ENCODE results near the gene INHBC.
"Not testable (repeated sequence)": the region's sequence is repeated elsewhere in the genome, so short reads cannot be mapped to it uniquely, and the experiment has no call there.

Gene INHBC

DNA sequence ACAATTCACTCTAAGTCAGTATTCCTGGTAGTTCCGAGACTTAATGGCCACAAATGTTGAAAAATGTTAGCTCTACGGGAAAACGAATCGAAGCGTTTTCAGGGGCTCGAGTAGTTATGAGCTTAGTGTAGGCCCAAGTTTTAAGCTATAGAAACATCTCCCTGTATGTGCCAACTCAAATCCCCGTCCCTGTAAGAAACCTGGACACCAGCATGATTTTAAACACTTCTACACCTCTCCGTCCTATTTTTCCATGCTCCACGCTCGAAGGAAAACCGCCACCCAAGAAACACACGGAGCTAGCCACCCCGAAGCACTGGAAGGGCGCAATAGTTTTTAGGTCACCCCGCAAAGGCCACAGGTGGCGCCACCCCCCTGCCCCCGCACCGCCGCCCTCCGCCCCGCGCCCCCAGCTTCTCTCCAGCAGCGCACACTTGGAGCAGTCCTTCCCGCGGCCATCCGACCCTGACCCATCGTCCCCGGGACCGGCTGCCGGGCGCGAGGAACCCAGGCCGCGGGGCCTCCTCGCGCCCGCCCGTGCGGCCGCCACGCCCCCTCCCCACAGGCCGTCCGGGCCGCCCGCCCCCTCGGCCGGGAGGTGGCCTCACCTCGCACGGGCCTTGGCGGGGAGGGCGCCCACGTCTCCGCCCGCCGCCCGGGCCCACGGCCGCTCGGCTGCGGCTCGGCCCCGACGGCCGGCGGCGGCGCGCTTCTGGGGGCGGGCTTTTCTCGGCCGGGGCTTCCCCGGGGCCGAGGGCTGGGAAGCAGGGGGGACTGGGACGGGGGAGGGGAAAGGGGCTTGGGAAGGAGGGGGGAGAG, 4.3 kb upstream of the INHBC start:
- no peak for DNase-seq

DNA sequence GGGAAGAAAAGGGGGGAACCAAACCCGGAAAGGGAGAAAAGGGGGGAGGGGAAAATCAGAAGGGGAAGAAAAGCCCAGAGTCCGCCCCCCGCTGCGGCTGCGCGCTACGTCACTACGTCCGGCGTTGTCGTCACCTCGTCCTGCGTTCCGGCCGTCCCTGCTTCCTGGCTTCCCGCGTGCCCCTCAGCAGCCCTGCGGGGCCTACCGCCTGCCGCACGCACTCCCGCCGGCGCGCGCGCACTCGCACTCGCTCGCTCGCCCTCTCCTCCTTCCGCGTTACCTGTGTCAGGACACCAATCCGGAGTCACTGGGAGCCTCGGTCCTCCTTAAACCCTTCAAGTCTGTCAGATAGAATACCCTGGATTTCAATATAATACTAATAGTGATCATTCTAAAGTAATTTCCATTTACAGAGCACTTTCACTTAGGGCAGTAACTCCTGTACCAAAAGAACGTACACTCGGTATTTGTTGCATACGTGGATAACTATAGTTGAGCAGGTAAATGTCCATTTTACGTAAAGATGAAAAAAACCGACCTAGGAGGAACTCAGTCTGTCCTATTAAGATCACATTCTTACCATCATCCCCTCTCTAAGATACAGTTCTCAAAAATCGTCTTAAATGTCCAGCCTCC, 3.5 kb upstream of the INHBC start, which contains the start of gene R3HDM2:
R3HDM2 (minus strand) TSS at position 113 of the 636 bp plus-strand sequence. CDS start 120,615 bp downstream, outside the sequence.
- DNase-seq, result peak; percentile 98

DNA sequence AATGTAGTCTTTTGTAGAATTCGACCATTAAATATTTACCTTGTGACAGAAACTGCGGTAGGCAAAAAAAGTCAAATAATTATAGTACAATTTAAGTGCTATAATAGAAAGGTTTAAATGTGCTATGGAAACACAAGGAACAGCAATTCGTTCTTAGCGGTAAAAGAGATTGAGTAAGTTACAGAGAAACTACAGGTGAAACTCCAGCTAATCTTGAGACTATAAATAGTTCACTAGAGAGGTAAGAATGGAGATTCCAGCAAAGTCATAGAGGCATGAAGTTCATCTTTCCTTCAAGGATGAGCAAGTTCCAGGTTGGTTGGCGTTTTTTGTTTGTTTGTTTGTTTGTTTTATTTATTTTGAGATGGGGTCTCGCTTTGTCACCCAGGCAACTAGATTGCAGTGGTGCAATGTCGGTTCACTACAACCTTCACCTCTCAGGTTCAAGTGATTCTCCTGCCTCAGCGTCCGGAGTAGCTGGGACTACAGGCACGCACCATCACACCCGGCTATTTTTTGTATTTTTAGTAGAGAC, 2.9 kb upstream of the INHBC start:
- DNase-seq, result no peak

DNA sequence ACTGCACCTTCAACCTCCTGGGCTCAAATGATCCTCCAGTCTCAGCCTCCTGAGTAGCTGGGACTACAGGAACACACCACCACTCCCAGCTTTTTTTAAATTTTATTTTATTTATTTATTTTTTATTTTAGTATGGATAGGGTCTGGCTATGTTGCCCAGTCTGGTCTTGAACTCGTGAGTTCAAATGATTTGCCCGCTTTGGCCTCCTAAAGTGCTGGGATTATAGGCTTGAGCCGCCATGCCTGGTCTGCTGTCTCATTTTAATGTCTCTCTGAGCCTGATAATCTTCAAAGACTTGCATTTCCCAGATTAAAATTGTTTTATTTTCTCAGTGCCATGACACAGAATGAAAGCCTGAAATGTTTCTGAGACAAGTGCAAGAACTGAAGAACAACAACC, 1.2 kb upstream of the INHBC start:
- DNase-seq, result no peak

DNA sequence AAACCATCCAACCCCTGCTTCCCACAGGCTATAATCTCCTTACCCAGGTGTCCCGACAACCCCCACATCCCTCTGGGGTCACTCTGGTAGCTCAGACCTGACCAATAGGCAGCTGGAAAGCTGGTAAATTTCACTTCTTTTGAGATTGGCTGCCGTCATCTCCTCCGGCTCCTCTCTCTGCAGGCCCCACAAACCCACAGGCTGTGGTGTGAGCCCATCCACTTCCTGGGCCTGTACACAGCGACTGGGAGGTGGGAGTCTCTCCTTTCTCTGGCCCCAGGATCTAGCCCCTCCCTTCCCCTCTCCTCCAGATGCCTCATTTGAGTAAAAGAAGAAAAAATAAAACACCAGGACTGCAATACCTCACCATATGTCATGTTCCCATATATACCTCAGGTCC, 709 bp downstream of the INHBC start:
- DNase-seq, result no peak

DNA sequence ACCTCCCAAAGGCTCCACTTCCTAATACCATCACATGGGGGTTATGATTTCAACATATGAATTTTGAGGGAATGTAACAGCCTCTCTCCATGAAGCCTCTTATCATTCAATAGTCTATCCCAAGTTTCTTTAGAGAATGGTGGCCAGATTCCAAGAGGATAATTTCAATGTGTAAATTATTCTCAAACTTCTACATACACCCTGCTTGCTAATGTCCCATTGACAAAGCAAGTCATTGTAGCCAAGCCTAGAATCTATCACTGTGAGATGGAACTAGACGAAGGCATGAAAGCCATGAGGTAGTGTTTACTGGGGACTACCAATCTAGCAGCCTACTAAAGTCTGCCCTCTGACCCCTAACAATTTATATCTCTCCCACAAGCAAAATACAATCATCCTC, 3.8 kb downstream of the INHBC start:
- DNase-seq, result no peak

DNA sequence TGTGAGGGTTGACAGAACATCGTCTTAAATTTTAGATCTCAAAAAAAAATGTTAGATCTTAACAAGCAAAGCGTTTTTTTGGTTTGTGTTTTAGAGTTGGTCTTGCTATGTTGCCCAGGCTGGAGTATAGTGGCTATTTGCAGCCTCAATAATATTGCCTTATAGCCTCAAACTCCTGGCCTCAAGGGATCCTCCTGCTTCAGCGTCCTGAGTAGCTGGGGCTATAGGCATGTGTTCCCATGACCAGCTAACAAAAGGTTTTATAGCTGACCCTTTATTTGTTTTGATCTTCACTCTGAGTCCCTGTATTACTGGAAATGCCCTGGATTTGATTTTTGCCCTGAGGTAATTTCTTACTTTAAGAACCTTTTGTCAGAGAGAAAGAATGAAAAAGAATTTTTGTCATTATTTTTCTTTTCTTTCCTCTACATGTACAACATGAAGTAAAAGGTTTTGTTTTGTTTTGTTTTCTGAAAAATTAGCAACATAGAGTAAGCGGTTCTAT, 5.2 kb downstream of the INHBC start:
- DNase-seq, result no peak

DNA sequence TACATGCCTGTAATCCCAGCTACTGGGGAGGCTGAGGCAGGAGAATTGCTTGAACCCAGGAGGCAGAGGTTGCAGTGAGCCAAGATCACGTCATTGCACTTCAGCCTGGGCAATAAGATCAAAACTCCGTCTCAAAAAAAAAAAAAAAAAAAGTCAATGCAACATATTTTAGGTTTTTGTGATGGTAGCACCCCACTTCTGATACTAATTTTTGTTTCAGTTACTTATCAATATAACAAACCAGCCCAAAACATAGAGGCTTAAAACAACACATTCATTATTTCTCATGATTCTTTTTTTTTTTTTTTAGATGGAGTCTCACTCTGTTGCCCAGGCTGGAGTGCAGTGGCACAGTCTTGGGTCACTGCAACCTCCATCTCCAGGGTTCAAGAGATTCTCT, 6.8 kb downstream of the INHBC start:
- not testable (repeated sequence) for DNase-seq

DNA sequence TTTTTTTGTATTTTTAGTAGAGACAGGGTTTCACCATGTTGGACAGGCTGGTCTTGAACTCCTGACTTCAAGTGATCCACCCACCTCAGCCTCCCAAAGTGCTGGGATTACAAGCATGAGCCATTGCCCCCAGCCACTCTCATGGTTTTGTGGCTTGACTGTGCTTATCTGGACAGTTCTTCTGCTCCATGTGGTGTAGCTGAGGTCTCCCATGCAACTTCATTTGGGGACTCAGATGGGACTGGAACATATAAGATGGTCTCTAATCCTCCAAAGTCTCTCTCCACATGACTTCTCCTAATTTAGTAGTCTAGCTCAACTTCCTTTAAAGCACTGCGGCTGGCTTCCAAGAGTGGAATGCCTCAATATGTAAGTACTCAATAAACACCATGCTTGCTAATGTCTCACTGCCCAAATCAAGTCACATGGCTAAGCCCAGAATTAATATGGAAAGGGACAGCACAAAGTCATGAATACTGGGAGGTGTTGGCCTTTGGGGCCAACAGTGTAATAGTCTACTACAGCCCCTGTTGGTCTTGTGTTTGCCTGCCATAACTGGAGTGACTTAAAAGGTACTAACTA, 7.4 kb downstream of the INHBC start:
- no peak for DNase-seq

DNA sequence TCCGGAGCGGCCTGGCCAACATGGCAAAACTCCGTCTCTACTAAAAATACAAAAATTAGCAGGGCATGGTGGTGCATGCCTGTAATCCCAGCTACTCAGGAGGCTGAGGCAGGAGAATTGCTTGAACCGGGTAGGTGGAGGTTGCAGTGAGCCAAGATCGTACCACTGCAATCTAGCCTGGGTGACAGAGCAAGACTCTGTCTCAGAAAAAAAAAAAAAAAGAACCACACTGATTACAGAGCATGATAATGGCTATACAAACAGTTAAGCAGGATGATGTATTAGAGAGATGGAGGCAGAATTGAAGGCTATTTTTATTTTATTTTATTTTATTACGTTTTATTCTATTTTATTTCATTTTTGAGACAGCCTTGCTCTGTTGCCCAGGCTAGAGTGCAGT, 9.8 kb downstream of the INHBC start:
- DNase-seq, result not testable (repeated sequence)

DNA sequence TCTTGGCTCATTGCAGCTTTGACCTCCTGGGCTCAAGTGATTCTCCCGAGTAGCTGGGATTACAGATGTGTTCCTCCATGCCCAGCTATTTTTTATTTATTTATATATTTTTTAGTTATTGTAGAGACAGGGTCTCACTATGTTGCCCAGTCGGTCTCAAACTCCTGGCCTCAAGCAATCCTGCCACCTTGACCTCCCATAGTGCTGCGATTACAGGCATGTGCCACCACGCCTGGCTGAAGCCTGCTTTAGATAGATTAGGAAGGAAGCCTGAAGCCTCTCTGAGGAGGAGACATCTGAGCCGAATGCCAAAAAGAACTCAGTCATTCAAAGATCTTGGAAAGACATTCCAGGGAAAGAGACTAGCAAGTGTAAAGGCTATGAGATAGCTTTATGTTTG, 10.2 kb downstream of the INHBC start:
- DNase-seq, result no peak

DNA sequence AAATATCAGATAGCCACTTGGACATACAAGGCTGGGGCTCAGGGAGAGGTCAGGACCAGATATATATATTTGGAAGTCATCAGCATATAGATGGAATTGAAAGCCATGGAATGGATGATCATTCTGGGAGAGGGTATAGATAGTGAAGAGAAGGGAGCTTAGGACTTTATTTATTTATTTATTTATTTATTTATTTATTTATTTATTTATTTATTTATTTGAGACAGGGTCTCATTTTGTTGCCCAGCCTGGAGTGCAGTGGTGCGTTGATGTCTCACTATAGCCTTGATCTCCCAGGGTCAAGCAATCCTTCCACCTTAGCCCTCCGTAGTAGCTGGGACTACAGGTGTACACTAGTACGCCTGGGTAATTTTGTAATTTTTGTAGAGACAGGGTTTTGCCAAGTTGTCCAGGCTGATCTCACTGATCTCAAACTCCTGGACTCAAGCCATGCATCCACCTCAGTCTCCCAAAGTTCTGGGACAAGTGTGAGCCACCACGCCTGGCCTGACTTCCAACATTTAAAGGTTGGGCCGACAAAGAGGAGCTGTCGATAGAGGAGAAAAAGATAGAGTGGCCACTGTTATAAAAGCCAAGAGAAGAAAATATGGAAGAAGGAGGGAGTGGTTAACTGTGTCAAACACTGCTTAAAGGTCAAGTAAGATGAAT, 11.8 kb downstream of the INHBC start:
- no peak for DNase-seq

DNA sequence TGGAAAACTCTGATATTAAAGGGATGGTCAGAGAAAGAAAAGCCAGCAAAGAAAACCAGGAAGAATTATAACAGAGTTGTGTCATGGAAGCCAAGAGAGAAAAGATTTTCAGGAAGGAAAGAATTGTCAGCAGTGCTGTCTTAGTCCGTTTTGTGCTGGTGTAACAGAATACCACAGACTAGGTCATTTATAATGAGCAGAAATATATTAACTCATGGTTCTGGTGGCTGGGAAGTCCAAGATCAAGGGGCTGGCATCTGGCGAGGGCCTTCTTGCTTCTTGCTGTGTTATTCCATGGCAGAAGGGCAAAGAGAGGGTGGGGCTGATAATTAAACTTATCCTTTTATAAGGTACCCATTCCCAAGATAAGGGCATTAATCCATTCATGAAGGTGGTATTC, 14.1 kb downstream of the INHBC start:
- no peak for DNase-seq

DNA sequence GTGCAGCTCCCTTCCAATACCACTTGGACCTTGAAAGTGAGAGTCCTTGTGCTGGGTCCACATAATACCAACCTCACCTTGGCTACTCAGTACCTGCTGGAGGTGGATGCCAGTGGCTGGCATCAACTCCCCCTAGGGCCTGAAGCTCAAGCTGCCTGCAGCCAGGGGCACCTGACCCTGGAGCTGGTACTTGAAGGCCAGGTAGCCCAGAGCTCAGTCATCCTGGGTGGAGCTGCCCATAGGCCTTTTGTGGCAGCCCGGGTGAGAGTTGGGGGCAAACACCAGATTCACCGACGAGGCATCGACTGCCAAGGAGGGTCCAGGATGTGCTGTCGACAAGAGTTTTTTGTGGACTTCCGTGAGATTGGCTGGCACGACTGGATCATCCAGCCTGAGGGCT, 14.8 kb downstream of the INHBC start:
- no peak for DNase-seq

DNA sequence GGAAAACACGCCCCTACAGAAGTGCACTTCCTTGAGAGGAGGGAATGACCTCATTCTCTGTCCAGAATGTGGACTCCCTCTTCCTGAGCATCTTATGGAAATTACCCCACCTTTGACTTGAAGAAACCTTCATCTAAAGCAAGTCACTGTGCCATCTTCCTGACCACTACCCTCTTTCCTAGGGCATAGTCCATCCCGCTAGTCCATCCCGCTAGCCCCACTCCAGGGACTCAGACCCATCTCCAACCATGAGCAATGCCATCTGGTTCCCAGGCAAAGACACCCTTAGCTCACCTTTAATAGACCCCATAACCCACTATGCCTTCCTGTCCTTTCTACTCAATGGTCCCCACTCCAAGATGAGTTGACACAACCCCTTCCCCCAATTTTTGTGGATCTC, 15.5 kb downstream of the INHBC start:
- DNase-seq, result no peak

DNA sequence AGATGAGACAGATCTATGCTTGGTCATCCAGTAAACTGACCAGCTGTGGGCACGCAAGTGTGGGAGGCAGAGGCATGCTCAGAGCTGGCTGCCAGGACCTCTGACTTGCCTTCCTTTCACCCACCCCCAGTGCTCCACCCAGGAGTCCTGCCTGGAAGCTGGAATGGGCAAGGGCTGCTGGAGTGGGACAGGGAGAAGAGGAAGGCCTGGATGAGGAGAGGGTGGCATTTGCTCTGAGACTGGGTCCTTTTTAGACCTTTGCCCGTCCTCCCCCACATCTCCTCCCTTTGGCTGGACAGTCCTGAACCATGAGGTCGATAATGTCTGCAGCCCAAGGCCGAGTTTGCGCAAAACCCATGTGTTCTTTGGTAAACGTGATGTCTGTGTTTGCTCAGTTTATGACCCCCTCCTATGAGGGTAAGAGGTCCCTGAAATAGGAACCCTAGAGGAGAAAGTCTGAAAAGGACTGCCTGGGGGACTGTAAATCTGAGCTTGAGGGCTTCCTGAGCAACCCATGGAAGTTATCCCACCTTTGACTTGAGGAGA, 16.7 kb downstream of the INHBC start:
- DNase-seq, result no peak

DNA sequence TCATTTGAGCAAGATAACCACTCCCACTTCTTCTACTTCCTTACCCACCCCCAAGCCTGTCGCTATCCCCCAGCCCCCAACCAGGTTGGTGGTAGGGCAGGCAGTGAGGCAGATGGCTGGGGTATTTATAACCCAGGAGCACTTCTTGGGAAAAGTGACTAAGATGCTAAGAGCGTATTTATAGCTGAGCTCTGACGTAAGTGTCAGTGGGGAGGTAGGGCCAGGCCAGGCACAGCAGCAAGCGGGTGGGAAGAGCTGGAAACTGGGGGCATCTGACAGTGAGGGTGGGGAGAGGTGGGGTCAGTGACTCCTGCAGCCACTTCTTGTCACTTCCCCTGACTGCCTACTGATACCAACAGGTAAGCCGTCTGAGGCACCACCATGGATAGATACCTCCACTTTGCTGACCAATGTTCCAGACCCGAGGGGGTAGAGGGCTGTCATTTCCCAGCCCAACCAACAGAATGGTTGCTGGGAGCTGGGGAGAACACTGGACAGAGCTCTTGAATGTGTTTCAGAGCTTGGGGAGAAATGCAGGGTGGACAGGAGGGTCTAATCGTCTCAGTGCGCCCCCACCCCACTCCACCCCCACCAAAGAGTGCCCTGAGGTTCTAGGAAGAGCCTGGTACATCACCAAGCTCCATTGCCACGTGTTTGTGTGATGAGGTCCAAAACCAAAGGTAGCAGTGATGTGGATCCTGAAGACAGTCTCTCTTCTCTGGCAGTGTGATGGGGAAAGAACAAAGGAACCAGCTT, 17.8 kb downstream of the INHBC start:
- peak; percentile 67 for DNase-seq

DNA sequence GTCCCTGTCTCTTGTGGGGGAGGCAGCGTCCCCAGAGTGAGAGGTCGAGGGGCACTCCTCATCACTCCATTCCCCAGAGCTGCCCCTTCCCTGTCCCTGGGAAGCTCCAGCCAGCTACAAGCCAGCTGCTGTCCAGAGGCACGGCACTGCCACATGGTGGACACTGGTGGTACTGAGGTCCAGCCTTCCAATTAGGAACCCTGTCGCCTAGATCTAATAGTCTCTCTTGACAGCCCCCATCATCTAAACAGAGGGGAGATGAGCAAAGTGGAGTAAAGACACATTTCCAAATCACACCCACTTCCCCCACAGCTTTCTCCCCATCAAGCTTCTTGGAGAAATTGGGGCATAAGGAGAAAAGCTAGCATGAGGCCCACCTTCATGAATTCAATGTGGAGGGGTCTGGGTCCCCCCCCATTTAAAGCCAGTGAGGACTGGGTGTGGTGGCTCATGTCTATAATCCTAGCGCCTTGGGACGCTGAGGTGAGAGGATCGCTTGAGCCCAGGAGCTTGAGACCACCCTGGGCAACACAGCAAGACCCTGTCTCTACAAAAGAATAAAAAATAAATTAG, 18.4 kb downstream of the INHBC start:
- DNase-seq, result peak; percentile 82

DNA sequence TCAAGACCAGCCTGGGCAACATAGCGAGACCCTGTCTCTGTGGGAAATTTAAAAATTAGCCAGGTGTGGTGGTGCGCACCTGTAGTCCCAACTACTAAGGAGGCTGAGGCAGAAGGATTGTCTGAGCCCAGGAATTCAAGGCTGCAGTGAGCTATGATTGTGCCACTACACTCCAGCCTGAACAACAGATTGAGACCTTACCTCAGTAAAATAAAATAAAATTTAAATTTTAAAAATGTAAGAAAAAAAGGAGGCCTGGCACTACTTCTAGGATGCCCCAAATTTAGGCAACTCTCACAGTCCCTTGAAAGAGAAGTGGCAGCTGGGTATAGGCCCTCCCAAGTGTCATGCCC, 19.6 kb downstream of the INHBC start:
- no peak for DNase-seq

DNA sequence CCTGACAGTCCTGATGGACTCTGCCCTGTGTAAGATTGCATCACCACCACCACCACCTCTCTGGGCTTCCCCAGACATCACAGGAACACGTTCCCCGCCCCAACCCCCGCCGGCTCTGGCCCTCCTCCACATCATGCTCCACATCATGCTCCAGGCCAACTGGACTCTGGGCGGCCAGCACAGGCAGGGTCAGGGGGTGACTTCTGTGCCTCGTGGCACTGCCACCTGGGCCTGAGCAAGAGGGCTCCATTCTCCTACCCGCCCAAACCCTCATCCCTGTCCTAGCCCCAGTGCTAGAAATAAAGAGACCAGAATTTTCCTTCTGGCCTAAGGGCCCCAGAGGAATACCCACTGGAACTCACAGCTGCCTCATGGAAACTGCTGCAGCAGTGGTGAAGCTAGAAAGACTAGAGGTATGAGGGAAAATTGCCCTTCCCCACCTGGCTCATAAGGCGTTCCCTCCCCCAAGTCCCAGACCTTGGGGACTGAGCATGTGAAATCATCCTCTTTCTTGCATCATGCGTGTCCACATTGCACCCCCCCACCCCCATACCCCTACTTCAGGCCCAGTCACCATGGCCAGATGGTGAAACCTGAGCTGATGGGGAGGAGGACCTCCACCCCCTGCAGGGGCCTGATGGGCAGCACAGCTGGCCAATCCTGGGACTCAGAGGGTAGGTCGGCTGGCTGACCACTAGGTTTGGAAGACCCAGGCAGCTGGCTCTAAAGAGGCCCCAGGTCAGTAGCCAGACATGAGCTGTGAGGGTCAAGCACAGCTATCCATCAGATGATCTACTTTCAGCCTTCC, 20.2 kb downstream of the INHBC start, which contains the start of gene INHBE:
INHBE (plus strand) TSS at position 742 of the 808 bp plus-strand sequence. CDS start 230 bp downstream, outside the sequence.
- DNase-seq, result peak; percentile 45

All from right hindlimb (tissue), 1 donor.